GM18498 (cell line): ENCODE results near the gene NRP1.

Experiments used
- ATAC-seq: cut with Tn5 transposase; IDR thresholded peaks from one replicate; pipeline ENCODE4 v1.9.1; 2021; ENCODE audit warnings: mild to moderate bottlenecking, moderate library complexity; ENCODE audit not compliant: unreplicated experiment

Gene NRP1

GRCh38 chr10:33293531-33294170, 40.8 kb downstream of the NRP1 start:
- ATAC-seq = no peak

GRCh38 chr10:33293076-33293475, 41.4 kb downstream of the NRP1 start:
- no peak for ATAC-seq

GRCh38 chr10:33291053-33291592, 43.3 kb downstream of the NRP1 start:
- no peak for ATAC-seq

GRCh38 chr10:33290321-33291052, 44.0 kb downstream of the NRP1 start:
- no peak for ATAC-seq

GRCh38 chr10:33289776-33290175, 44.7 kb downstream of the NRP1 start:
- ATAC-seq = no peak

- no peak for ATAC-seq
Measured at GRCh38 chr10:33288127-33288526, 46.3 kb downstream of the NRP1 start.

GRCh38 chr10:33287112-33287511, 47.4 kb downstream of the NRP1 start:
- ATAC-seq = no peak

GRCh38 chr10:33286157-33286934, 48.1 kb downstream of the NRP1 start:
- no peak for ATAC-seq

GRCh38 chr10:33284945-33285344, 49.5 kb downstream of the NRP1 start:
- no peak for ATAC-seq

GRCh38 chr10:33279811-33280602, 54.5 kb downstream of the NRP1 start:
- no peak for ATAC-seq

GRCh38 chr10:33279276-33279675, 55.2 kb downstream of the NRP1 start:
- no peak for ATAC-seq

- no peak for ATAC-seq
Measured at GRCh38 chr10:33278198-33278597, 56.3 kb downstream of the NRP1 start.

GRCh38 chr10:33277135-33277536, 57.3 kb downstream of the NRP1 start:
- no peak for ATAC-seq

GRCh38 chr10:33276282-33276923, 58.1 kb downstream of the NRP1 start:
- no peak for ATAC-seq

GRCh38 chr10:33274096-33274785, 60.2 kb downstream of the NRP1 start:
- no peak for ATAC-seq

- no peak for ATAC-seq
Measured at GRCh38 chr10:33273295-33274002, 61.0 kb downstream of the NRP1 start.

- ATAC-seq = no peak
Measured at GRCh38 chr10:33272635-33273034, 61.8 kb downstream of the NRP1 start.

GRCh38 chr10:33271969-33272583, 62.4 kb downstream of the NRP1 start:
- no peak for ATAC-seq

- no peak for ATAC-seq
Measured at GRCh38 chr10:33270971-33271370, 63.5 kb downstream of the NRP1 start.
